Measurements from ENCODE around the gene TRPM7. TPM values are rescaled to one million over a fixed set of nuclear protein-coding genes. Genes with fewer than 3 reads are reported as not detected.
A peak's percentile ranks its signal among the peaks of the same experiment; 100 is the strongest.
"Not testable (repeated sequence)": the region's sequence is repeated elsewhere in the genome, so short reads cannot be mapped to it uniquely, and the experiment has no call there.

The TRPM7 gene
- total RNA-seq, 1 donor from 2014 or later: 71.9 TPM

DNA sequence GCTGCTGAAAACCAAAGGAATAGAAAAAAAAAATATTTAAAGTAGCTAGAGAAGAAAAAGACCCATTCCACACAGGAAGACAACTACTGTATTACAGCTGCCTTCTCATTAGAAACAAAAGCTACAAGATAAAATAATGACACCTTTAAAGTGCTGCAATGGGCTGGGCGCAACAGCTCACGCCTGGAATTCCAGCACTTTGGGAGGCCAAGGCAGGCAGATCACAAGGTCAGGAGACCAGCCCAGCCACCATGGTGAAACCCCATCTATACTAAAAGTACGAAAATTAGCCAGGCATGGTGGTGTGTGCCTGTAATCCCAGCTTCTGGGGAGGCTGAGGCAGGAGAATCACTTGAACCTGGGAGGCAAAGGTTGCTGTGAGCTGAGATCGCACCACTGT lies 31.0 kb downstream of the TRPM7 start:
- no peak for DNase-seq (ENCODE audit: low read depth)

DNA sequence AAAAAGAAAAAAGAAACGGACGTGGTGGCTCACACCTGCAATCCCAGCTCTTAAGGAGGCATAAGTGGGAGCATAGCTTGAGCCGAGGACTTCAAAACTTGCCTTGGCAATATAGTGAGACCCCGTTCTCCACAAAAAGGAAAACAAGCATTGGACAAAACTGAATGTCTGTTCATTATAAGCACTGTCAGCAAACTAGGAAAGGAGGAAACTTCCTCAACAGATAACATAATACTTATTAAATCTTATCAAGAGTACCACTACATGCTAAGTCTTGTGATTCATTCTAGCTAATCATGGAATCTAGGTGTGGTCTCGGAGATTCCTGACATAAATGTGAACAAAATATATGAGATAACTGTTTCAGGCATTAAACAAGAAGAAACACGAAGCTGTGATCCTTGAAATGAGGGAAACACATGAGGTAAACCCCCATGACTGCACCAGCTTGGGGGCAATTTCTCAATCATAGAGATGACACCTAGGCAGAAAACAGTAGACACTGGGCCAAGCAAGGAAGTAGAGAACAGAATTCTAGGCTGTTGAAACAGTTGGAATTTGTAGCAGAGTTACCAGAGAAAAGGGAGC lies 33.3 kb downstream of the TRPM7 start:
- no peak for DNase-seq (ENCODE audit: low read depth)

- no peak for DNase-seq (ENCODE audit: low read depth)
These were observed 33.9 kb downstream of the TRPM7 start for GRCh38 chr15:50652671-50653070.

DNA sequence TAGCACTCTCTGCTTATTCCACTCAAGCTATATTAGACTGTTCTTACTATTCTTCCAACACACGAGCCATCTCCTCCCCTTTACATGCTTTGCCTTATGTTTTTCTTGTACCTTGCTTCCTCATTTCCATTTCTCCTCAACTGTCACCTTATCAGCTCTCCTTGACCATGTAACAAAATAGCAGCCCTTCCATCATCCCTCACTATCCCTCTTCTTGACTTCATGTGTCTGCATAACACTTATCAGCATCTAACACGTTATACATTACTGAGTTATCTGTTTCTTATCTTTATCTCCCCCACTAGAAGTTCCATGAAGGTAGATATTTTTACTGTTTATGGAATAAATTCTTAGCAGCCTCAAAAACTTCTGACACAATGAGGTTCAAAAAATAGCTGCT lies 45.3 kb downstream of the TRPM7 start:
- no peak for DNase-seq (ENCODE audit: low read depth)

GRCh38 chr15:50636146-50636545 lies 50.5 kb downstream of the TRPM7 start:
- no peak for DNase-seq (ENCODE audit: low read depth)

GRCh38 chr15:50633653-50634052 lies 52.9 kb downstream of the TRPM7 start:
- DNase-seq (ENCODE audit: low read depth): no peak

- DNase-seq (ENCODE audit: low read depth): no peak
These were observed 58.2 kb downstream of the TRPM7 start for GRCh38 chr15:50628421-50628820.

- DNase-seq (ENCODE audit: low read depth): no peak
These were observed 59.1 kb downstream of the TRPM7 start for GRCh38 chr15:50627351-50628055.

- DNase-seq (ENCODE audit: low read depth): no peak
These were observed 61.9 kb downstream of the TRPM7 start for GRCh38 chr15:50624616-50625168.

DNA sequence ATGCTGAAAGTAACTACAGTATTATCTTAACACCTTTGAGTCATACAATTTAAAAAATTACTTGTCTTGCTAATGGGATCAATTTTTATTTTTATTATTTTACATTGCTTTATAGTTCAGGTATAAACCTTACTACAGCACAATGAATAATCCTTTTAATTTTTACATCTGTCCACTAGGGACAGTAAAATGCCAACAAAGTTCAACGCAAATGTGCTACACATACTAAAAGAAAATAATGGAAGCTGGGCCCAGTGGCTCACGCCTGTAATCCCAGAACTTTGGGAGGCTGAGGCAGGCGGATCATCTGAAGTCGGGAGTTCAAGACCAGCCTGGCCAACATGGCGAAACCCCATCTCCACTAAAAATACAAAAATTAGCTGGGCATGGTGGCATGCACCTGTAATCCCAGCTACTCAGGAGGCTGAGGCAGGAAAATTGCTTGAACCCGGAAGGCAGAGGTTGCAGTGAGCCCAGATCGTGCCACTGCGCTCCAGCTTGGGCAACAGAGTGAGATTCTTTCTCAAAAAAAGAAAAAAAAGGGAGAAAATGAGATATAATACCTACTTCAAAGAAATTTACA lies 64.1 kb downstream of the TRPM7 start:
- peak; percentile 37 for DNase-seq (ENCODE audit: low read depth)

- DNase-seq (ENCODE audit: low read depth): not testable (repeated sequence)
These were observed 69.6 kb downstream of the TRPM7 start for GRCh38 chr15:50616960-50617359.

GRCh38 chr15:50616554-50616953 lies 70.0 kb downstream of the TRPM7 start:
- not testable (repeated sequence) for DNase-seq (ENCODE audit: low read depth)

DNA sequence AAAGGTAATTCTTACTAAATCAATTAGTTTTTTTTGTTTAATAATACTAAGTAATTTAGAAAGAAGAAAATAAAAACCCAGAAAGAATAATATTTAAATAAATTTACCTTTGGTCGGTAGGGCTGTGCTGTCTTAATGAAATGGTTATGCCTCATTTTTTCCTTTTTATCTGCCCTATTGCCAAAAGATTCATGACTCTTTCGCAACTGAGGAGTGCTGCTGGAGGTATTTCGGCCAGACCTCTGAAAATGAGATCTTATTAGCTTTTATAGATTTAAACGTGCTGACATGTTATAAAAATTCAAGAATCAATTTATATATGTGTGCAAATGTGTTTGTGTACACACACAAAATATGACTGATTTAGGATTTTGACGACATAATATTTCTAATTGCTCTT lies 73.0 kb downstream of the TRPM7 start:
- DNase-seq (ENCODE audit: low read depth): no peak

DNA sequence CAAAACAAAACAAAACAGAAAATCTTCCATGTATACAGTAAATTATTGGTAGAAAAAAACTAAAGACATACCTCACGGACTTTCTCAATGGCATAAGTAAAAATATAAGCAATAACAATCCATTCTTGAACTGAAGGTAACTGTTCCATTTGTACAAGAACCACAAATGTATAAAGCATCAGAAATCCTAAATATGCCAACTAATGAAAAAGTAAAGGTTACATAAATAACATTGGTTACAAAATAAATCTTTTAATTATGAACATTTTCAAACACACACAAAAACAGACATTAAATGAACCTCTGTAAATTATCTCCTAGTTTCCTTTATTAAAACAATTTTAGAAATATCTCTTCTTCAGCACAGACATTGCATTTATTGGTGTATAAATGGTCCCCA lies 79.5 kb downstream of the TRPM7 start:
- DNase-seq (ENCODE audit: low read depth): no peak

DNA sequence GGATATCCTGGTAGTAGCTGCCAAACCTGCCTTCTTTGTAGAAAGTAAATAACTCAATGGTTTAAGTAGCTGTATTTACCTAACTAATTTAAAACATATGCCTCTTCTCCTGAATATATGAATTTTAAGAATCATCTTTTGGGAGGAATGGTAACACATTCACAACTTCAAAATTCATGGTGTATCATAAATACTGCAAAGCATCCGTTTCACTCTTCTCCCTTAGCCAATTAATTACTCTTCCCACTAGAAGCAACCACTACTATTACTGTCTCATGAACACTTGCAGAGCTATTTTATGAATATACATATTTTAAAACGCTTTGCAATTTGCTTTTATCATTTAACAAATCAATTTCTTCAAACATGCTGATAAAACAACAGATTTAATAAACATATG lies 81.1 kb downstream of the TRPM7 start:
- DNase-seq (ENCODE audit: low read depth): no peak

GRCh38 chr15:50602028-50602427 lies 84.6 kb downstream of the TRPM7 start:
- not testable (repeated sequence) for DNase-seq (ENCODE audit: low read depth)

DNA sequence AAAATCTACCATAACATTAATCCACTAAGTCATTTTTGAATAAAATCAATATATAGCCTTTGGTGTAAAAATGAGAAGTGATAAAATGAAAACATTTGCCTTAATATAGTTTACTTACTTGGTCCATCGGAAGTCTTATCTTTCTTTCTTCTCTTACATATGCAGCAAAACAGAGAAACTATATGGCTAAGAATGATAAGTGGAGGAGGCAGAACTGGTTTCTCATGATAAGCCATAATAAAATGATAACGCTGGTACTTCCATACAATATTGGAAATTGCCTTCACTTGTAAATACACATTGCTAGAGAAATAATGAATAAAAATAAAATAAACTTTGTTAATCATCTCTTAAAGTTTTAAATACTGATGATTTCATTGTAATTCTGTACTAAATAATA lies 92.3 kb downstream of the TRPM7 start:
- DNase-seq (ENCODE audit: low read depth): no peak

GRCh38 chr15:50593761-50594160 lies 92.8 kb downstream of the TRPM7 start:
- no peak for DNase-seq (ENCODE audit: low read depth)

DNA sequence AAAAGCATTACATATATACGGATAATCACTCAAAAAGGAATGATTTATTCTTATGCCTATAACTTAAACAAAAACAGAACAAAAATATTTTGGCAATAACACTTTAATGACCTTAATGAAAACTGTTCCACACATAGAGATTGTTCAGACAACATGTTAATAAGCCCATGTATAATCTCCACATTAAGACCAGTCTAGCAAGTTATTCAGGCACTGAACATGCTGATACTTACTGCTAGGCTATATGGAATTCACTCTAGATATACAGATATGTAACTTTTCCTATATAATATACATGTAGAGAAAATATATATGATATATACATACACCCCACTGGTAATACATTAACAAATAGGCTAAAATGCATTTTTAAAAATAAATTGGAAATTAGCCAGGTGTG lies 96.3 kb downstream of the TRPM7 start:
- no peak for DNase-seq (ENCODE audit: low read depth)

- DNase-seq (ENCODE audit: low read depth): no peak
These were observed 109.1 kb downstream of the TRPM7 start for GRCh38 chr15:50577492-50577891.

DNA sequence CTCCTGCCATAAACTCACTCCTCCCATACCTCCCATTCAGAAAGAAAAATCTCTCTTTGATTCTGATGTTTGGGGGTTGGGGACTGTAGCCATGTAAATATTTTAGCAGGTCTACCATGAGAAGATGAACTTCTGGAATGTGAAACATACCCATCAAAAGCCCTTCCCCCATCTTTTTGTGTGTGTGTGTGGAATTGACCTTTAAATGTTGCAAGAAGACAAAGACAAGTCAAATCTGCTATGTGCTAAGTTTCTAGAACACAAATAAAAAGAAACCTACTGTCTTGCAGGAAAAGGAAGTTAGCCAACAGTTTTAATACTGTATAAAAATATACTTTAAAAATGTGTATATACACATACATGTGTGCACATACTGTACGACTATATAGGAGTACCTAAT lies 110.4 kb downstream of the TRPM7 start:
- no peak for DNase-seq (ENCODE audit: low read depth)

- DNase-seq (ENCODE audit: low read depth): not testable (repeated sequence)
These were observed 112.8 kb downstream of the TRPM7 start for GRCh38 chr15:50573842-50574241.

DNA sequence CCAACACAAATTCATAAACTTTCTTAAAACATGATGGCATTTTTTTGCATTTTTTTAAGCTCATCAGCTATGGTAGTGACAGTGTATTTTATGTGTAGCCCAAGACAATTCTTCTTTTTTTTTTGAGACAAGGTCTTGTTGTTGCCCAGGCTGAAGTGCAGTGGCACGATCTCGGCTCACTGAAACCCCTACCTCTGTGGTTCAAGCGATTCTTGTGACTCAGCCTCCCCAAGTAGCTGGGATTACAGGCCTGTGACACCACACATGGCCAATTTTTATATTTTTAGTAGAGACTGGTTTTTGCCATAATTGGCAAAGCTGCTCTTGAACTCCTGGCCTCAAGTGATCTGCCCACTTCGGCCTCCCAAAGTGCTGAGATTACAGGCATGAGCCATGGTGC lies 122.8 kb downstream of the TRPM7 start:
- no peak for DNase-seq (ENCODE audit: low read depth)
